ENCODE results near the gene CDCP2. TPM values are rescaled to one million over a fixed set of nuclear protein-coding genes. Genes with fewer than 3 reads are reported as not detected.

Gene CDCP2
- polyA plus RNA-seq, 2 of the 4 experiments (the other 2 are of a cell fraction), result not detected

- FAIRE-seq (no peak), ATAC-seq (no peak), DNase-seq (ENCODE audit: low read depth in 1 of 2, low spot score in 1 of 2) (no peak)
- 96% methylated on average over 1 of the region's 1 CpG for WGBS (ENCODE audit: missing lambda C conversion rate)
- Histone ChIP-seq H3K9me3 (no peaks in the 10 kb centered on the region), H3K4me2 (no peak overlapping the region), H3K4me1 (no peaks in the 10 kb centered on the region), H3K27ac (no peak overlapping the region), H3K4me3 (no peak overlapping the region)
- TF ChIP-seq POLR2A (IDR thresholded peaks at IDR 0.05; ENCODE audit: low read length), result no peak
- TF ChIP-seq ZC3H11A (IDR thresholded peaks at IDR 0.05), result no peak
- no peak for TF ChIP-seq KDM5A (IDR thresholded peaks at IDR 0.05)
- TF ChIP-seq BCL3 (IDR thresholded peaks at IDR 0.05), result no peak
- TF ChIP-seq RNF2 (IDR thresholded peaks at IDR 0.05; ENCODE audit: borderline replicate concordance, low read depth), result no peak
- no peak for TF ChIP-seq ZNF302 (CRISPR knock-in tag; IDR thresholded peaks at IDR 0.05)
- TF ChIP-seq PHF8 (IDR thresholded peaks at IDR 0.05; ENCODE audit: borderline replicate concordance, low read depth), result no peak
- no peak for TF ChIP-seq NFE2L2 (conservative IDR thresholded peaks at IDR 0.05; ENCODE audit: low read length)
- no peak for TF ChIP-seq EP300 (IDR thresholded peaks at IDR 0.05)
- no peak for TF ChIP-seq CHD2 (IDR thresholded peaks at IDR 0.05; ENCODE audit: low read length, partially characterized antibody)
- no peak for TF ChIP-seq HOXB13 (CRISPR knock-in tag; IDR thresholded peaks at IDR 0.05; ENCODE audit: low read depth)
- no peak for TF ChIP-seq FOXS1 (CRISPR knock-in tag; IDR thresholded peaks at IDR 0.05)
- no peak for TF ChIP-seq ZFP36 (IDR thresholded peaks at IDR 0.05; ENCODE audit: borderline replicate concordance, partially characterized antibody)
- TF ChIP-seq HOXB5 (CRISPR knock-in tag; IDR thresholded peaks at IDR 0.05), result no peak
- no peak for TF ChIP-seq GATA3 (IDR thresholded peaks at IDR 0.05; ENCODE audit: borderline replicate concordance)
- no peak for TF ChIP-seq FOSB (CRISPR knock-in tag; IDR thresholded peaks at IDR 0.05)
- no peak for TF ChIP-seq MAX (IDR thresholded peaks at IDR 0.05)
- no peak for TF ChIP-seq MAFK (IDR thresholded peaks at IDR 0.05; ENCODE audit: partially characterized antibody)
- CTCF ChIA-PET, result no interaction called here
- POLR2A ChIA-PET, result no interaction called here
These were observed 66.0 kb downstream of the CDCP2 start for GRCh38 chr1:54086754-54087153.

GRCh38 chr1:54084794-54085193 is 68.0 kb downstream of the CDCP2 start:
- FAIRE-seq (no peak), ATAC-seq (no peak), DNase-seq (ENCODE audit: low read depth in 1 of 2, low spot score in 1 of 2) (no peak)
- Histone ChIP-seq H3K4me2 (no peak overlapping the region), H3K4me3 (no peak overlapping the region), H3K27ac (no peak overlapping the region), H3K9me3 (no peaks in the 10 kb centered on the region), H3K4me1 (peaks cover 5% of the 10 kb centered on the region; the same call in 1 of the 3 replicates)
- 90% methylated on average over 2 of the region's 2 CpGs for WGBS (ENCODE audit: missing lambda C conversion rate)
- CTCF ChIA-PET, result interaction anchor here (2.1 kb wide), 1 partner anchor 11 kb away, joined by 8 read pairs; no protein-coding TSS in a partner anchor
- POLR2A ChIA-PET, result no interaction called here
- TF ChIP-seq FOXS1 (CRISPR knock-in tag; IDR thresholded peaks at IDR 0.05) (no peak), NR3C1 (IDR thresholded peaks at IDR 0.05) (no peak), ZNF302 (CRISPR knock-in tag; IDR thresholded peaks at IDR 0.05) (no peak), RCOR1 (IDR thresholded peaks at IDR 0.05; ENCODE audit: low read depth, low read length) (no peak), GATA3 (IDR thresholded peaks at IDR 0.05; ENCODE audit: borderline replicate concordance) (no peak), FOSL2 (IDR thresholded peaks at IDR 0.05) (no peak), FOSL2 (CRISPR knock-in tag; IDR thresholded peaks at IDR 0.05) (no peak), REST (IDR thresholded peaks at IDR 0.05) (no peak)

Small RNA genes within 50 kb of the gene (small RNA-seq; reads per million reads assigned to genes)
- 0 reads per million in 6 experiments for gene AL353898.1
- gene AL353898.2, result 0 reads per million in 6 experiments

Other genes with a start within 250 kb of the CDCP2 start
- 37.0 and 49.4 TPM in 2 replicates for gene IFT25, start 207.3 kb downstream of the CDCP2 start, polyA plus RNA-seq (2011; rRNA removed)
- 39.0 to 41.4 TPM (median 41.3 TPM) in 3 replicates for gene IFT25, start 207.3 kb downstream of the CDCP2 start, polyA plus RNA-seq (2017; fragmentation: RNase III; extraction: RNeasy Plus Mini Kit Qiagen cat#74134 plus additional on column Dnase treatment)
- 35.1 TPM in 2 replicates for gene LRRC42, start 206.7 kb downstream of the CDCP2 start, polyA plus RNA-seq (2011; rRNA removed)
- gene LRRC42, start 206.7 kb downstream of the CDCP2 start, polyA plus RNA-seq (2017; fragmentation: RNase III; extraction: RNeasy Plus Mini Kit Qiagen cat#74134 plus additional on column Dnase treatment), result 27.6 to 31.5 TPM (median 29.7 TPM) in 3 replicates
- gene LDLRAD1, start 134.8 kb downstream of the CDCP2 start, polyA plus RNA-seq (2011; rRNA removed), result 0.06 and 0.12 TPM in 2 replicates
- not detected in 3 replicates for gene LDLRAD1, start 134.8 kb downstream of the CDCP2 start, polyA plus RNA-seq (2017; fragmentation: RNase III; extraction: RNeasy Plus Mini Kit Qiagen cat#74134 plus additional on column Dnase treatment)
- gene TMEM59, start 99.8 kb downstream of the CDCP2 start, polyA plus RNA-seq (2011; rRNA removed), result 225 and 259 TPM in 2 replicates
- gene TMEM59, start 99.8 kb downstream of the CDCP2 start, polyA plus RNA-seq (2017; fragmentation: RNase III; extraction: RNeasy Plus Mini Kit Qiagen cat#74134 plus additional on column Dnase treatment), result 97.2 to 120 TPM (median 114 TPM) in 3 replicates
- 3.4 and 3.5 TPM in 2 replicates for gene TCEANC2, start 99.4 kb downstream of the CDCP2 start, polyA plus RNA-seq (2011; rRNA removed)
- gene TCEANC2, start 99.4 kb downstream of the CDCP2 start, polyA plus RNA-seq (2017; fragmentation: RNase III; extraction: RNeasy Plus Mini Kit Qiagen cat#74134 plus additional on column Dnase treatment), result 1.6 to 2.0 TPM (median 1.9 TPM) in 3 replicates
- 3.6 and 5.0 TPM in 2 replicates for gene CYB5RL, start 47.0 kb upstream of the CDCP2 start, polyA plus RNA-seq (2011; rRNA removed)
- gene CYB5RL, start 47.0 kb upstream of the CDCP2 start, polyA plus RNA-seq (2017; fragmentation: RNase III; extraction: RNeasy Plus Mini Kit Qiagen cat#74134 plus additional on column Dnase treatment), result 3.4 to 4.2 TPM (median 4.0 TPM) in 3 replicates
- gene MRPL37, start 47.2 kb upstream of the CDCP2 start, polyA plus RNA-seq (2011; rRNA removed), result 16.2 and 33.0 TPM in 2 replicates
- gene MRPL37, start 47.2 kb upstream of the CDCP2 start, polyA plus RNA-seq (2017; fragmentation: RNase III; extraction: RNeasy Plus Mini Kit Qiagen cat#74134 plus additional on column Dnase treatment), result 64.8 to 70.4 TPM (median 68.9 TPM) in 3 replicates

All from A549 (cell line).